Measurements from ENCODE around the gene ZNF761. TPM values are rescaled to one million over a fixed set of nuclear protein-coding genes. Genes with fewer than 3 reads are reported as not detected.
A peak's percentile ranks its signal among the peaks of the same experiment; 100 is the strongest.
"Not testable (repeated sequence)": the region's sequence is repeated elsewhere in the genome, so short reads cannot be mapped to it uniquely, and the experiment has no call there.

ZNF761 gene
- total RNA-seq, 1 experiment from 2014 or later: 11.3 TPM

DNA sequence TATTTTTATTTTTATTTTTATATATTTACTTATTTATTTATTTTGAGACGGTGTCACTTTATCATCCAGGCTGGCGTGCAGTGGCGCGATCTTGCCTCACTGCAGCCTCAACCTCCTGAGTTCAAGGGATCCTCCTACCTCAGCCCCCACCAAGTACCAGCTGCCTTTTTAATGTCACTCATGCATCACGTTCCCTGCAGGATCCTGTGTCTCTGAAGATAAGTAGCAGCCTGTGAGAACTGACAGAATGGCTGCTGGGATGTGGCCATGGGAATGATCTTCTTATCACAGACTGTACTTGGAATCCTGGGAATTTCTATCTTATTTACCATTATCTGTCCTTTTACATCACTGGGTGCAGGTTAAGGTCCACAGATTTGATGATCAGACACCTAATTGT is 9.2 kb upstream of the ZNF761 start:
- peaks cover 4% of the 10 kb centered on the region; the same call in 1 of the 2 replicates for H3K9me3 ChIP-seq (replicated peaks)
- no peak overlapping the region for H3K4me3 ChIP-seq
- no peaks in the 10 kb centered on the region for H3K4me1 ChIP-seq (replicated peaks)
- no peak for DNase-seq (ENCODE audit: low read depth in 1 of 2, low spot score in 2 of 2)
- H3K36me3 ChIP-seq: no peaks in the 10 kb centered on the region
- H3K27ac ChIP-seq: no peak overlapping the region
- H3K27me3 ChIP-seq (replicated peaks): no peaks in the 10 kb centered on the region

DNA sequence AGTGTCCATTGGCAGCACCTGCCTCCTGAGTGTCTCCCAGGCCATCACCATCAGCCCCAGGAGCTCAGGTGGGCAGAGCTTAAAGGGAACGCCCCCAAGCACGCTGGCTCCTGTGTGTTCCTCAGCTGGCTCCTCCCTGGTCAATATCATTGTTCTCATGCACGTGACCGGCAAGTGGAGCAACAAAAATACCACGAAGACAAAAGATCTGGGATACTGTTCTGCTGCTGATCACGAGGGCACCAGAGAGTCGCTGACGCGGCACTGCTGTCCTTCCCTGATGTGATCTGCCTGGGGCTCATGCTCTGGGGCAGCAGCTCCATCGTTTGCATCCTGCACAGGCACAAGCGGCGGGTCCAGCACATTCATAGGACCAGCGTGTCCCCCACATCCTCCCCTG is 8.7 kb upstream of the ZNF761 start:
- H3K36me3 ChIP-seq; H3K4me1 ChIP-seq (replicated peaks); H3K4me3 ChIP-seq; H3K27me3 ChIP-seq (replicated peaks); H3K9me3 ChIP-seq (replicated peaks); H3K27ac ChIP-seq; DNase-seq (ENCODE audit: low read depth in 1 of 2, low spot score in 2 of 2): not testable (repeated sequence)

DNA sequence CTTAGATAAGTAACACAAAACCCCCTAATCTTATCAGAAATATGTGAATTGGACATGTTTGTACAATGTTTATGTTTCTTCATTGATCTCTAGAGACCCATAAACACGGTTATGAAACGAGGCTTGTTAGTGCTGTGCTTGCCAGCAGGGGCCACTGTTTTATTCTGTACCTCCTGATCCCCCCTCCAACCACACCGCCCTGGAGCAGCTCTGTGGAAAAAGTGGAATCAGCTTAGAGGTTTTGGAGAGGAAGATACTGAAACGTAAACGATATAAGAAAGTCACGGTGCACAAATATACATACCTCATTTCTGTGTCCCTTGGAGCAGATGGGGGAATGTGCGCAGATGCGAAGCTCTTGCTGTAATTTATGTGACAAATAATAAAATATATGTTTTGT is 8.1 kb upstream of the ZNF761 start:
- not testable (repeated sequence) for H3K9me3 ChIP-seq (replicated peaks); H3K4me3 ChIP-seq; H3K27ac ChIP-seq; H3K4me1 ChIP-seq (replicated peaks); H3K27me3 ChIP-seq (replicated peaks); DNase-seq (ENCODE audit: low read depth in 1 of 2, low spot score in 2 of 2); H3K36me3 ChIP-seq

DNA sequence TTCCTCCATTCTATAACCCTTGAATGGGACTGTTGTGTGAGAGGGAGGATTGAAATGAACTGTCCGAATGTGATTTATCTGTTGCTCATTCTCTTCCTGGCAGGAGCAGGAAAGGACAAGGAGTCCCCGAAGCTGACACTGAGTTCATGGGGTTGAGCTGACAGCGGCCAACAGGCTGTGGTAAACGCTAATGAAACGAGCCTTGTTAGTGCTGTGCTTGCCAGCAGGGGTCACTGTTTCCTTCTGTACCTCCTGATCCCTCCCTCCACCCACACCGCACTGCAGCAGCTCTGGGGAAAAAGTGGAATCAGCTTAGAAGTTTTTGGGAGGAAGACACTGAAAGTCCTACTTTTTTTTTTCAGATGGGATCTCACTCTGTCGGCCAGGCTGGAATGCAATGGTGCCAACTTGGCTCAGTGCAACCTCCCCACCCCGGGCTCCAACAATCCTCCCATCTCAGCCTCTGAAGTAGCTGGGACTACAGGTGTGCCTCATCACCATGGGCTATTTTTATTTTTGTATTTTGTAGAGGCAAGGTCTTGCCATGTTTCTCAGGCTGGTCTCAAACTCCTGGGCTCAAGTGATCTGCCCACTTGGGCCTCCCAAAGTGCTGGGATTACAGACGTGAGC is 6.7 kb upstream of the ZNF761 start:
- no peaks in the 10 kb centered on the region for H3K4me1 ChIP-seq (replicated peaks)
- H3K27ac ChIP-seq: no peak overlapping the region
- no peaks in the 10 kb centered on the region for H3K27me3 ChIP-seq (replicated peaks)
- peaks cover 4% of the 10 kb centered on the region; the same call in 1 of the 2 replicates for H3K9me3 ChIP-seq (replicated peaks)
- H3K4me3 ChIP-seq: no peak overlapping the region
- no peaks in the 10 kb centered on the region for H3K36me3 ChIP-seq
- DNase-seq (ENCODE audit: low read depth in 1 of 2, low spot score in 2 of 2): no peak

DNA sequence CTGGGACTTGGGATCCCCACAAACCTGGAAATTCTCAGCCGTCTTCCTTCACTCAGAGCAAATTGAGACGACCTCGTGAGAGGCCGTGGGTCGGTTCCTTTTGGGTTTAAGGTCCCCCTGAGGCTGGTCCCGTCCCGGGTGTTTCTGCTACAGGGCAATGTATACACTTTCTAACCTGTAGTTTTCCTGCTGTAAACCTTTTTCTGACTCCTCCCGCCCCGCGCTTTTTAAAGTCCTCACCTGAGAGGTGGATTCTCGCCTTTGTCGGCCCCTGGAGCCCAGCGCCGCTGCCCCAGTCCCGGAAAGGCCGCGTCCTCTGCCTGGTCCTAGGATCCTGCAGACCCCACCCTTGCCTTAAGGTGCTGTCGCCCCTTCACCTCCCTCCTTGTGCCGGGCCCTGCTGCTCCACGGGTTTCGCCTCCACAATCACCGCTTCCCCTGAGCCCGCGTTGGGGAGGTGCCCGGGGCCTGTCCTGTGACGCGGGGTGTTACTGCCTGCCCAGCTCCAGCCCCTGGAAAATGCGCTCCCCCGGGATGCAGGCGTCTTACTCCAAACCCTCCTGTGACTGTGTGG is 391 bp downstream of the ZNF761 start:
- Histone ChIP-seq H3K4me1 (replicated peaks) (peaks cover 4% of the 10 kb centered on the region), H3K4me3 (peak overlapping the region; percentile 56), H3K27ac (no peak overlapping the region), H3K9me3 (replicated peaks) (no peaks in the 10 kb centered on the region), H3K36me3 (peaks cover 16% of the 10 kb centered on the region), H3K27me3 (replicated peaks) (no peaks in the 10 kb centered on the region)
- peak in 1 of 2 experiments; percentile 44 for DNase-seq (ENCODE audit: low read depth in 1 of 2, low spot score in 2 of 2)

DNA sequence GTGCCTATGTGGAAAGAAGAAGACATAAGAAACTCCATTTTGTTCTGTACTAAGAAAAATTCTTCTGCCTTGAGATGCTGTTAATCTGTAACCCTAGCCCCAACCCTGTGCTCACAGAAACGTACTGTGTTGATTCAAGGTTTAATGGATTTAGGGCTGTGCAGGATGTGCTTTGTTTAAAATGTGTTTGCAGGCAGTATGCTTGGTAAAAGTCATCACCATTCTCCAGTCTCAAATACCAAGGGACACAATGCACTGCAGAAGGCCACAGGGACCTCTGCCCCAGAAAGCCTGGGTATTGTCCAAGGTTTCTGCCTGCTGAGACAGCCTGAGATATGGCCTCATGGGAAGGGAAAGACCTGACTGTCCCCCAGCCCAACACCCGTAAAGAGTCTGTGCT is 12.0 kb downstream of the ZNF761 start:
- H3K4me3 ChIP-seq; H3K9me3 ChIP-seq (replicated peaks); H3K27ac ChIP-seq; H3K4me1 ChIP-seq (replicated peaks); H3K27me3 ChIP-seq (replicated peaks); DNase-seq (ENCODE audit: low read depth in 1 of 2, low spot score in 2 of 2): not testable (repeated sequence)
- peaks cover 45% of the 10 kb centered on the region for H3K36me3 ChIP-seq

DNA sequence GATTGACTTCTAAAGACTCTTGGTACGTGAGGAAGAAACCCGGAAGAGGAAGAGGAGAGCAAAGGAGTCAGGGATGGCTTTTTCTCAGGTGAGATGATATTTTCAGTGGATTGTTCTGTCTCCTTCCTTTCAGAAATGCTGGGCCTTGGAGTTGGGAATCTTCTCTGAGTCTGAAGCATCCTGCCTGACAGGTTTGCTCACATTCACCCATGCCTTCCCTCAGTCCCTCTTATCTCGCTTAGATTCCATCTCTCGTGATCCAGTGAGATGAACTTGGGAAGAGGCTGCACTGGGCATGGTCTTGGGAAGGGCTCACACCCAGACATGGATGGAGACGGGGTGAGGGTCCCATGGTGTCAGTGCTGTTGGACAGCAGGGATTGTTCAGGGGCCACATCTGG is 15.4 kb downstream of the ZNF761 start:
- H3K9me3 ChIP-seq (replicated peaks); H3K4me1 ChIP-seq (replicated peaks); H3K4me3 ChIP-seq; DNase-seq (ENCODE audit: low read depth in 1 of 2, low spot score in 2 of 2); H3K27ac ChIP-seq; H3K27me3 ChIP-seq (replicated peaks): not testable (repeated sequence)
- peaks cover 41% of the 10 kb centered on the region for H3K36me3 ChIP-seq

DNA sequence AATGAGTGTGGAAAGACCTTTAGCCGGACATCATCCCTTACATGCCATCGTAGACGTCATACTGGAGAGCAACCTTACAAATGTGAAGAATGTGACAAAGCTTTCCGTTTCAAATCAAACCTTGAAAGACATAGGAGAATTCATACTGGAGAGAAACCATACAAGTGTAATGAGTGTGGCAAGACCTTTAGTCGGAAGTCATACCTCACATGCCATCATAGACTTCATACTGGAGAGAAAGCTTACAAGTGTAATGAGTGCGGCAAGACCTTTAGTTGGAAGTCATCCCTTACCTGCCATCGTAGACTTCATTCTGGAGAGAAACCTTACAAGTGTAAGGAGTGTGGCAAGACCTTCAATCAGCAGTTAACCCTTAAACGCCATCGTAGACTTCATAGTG is 24.0 kb downstream of the ZNF761 start:
- H3K4me1 ChIP-seq (replicated peaks): no peaks in the 10 kb centered on the region
- H3K4me3 ChIP-seq: no peak overlapping the region
- no peak for DNase-seq (ENCODE audit: low read depth in 1 of 2, low spot score in 2 of 2)
- peaks cover 58% of the 10 kb centered on the region for H3K36me3 ChIP-seq
- no peaks in the 10 kb centered on the region for H3K27me3 ChIP-seq (replicated peaks)
- no peak overlapping the region for H3K27ac ChIP-seq
- H3K9me3 ChIP-seq (replicated peaks): peaks cover 10% of the 10 kb centered on the region; the same call in 1 of the 2 replicates

DNA sequence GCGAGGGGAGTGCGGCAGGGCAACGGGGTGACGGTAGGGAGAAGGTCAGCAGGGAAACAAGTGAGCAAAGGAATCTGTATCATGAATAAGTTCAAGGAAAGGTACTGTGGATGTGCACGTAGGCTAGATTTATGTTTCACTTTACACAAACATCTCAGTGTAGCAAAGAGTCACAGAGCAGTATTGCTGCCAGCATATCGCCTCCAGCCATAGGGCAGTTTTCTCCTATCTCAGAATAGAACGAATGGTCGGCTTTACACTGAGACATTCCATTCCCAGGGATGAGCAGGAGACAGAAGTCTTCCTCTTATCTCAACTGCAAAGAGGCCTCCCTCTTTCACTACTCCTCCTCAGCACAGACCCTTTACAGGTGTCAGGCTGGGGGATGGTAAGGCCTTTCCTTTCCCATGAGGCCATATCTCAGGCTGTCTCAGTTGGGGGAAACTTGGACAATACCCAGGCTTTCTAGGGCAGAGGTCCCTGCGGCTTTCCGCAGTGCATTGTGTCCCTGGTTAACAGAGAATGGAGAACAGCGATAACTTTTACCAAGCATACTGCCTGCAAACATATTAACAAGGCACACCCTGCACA is 28.4 kb downstream of the ZNF761 start:
- H3K36me3 ChIP-seq: peaks cover 24% of the 10 kb centered on the region

DNA sequence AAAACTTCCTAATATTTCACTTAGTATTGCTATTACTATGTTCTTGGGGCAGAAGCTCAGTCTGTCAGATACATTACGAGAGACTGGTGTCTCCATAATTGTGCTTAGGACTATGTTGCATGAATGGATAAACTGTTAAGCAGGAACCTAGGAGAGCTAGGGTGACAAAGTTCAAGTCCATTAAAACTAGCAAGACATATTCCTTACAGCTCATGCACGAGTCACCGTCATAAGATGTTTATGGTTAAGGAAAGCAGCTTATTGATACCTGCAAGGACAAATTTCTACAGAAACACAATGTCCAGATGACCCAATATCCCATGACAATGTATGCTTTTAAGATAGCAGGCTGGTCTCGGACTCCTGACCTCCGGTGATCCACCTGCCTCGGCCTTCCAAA is 30.1 kb downstream of the ZNF761 start:
- H3K36me3 ChIP-seq: peaks cover 9% of the 10 kb centered on the region
- H3K4me1 ChIP-seq (replicated peaks): no peaks in the 10 kb centered on the region
- H3K27ac ChIP-seq: no peak overlapping the region
- H3K4me3 ChIP-seq: no peak overlapping the region
- DNase-seq (ENCODE audit: low read depth in 1 of 2, low spot score in 2 of 2): no peak
- H3K27me3 ChIP-seq (replicated peaks): no peaks in the 10 kb centered on the region
- peaks cover 8% of the 10 kb centered on the region; the same call in 1 of the 2 replicates for H3K9me3 ChIP-seq (replicated peaks)

More for the DNA sequence above, 28.4 kb downstream of the ZNF761 start:
- not testable (repeated sequence) for H3K27ac ChIP-seq; DNase-seq (ENCODE audit: low read depth in 1 of 2, low spot score in 2 of 2); H3K9me3 ChIP-seq (replicated peaks); H3K27me3 ChIP-seq (replicated peaks); H3K4me3 ChIP-seq; H3K4me1 ChIP-seq (replicated peaks)

DNA sequence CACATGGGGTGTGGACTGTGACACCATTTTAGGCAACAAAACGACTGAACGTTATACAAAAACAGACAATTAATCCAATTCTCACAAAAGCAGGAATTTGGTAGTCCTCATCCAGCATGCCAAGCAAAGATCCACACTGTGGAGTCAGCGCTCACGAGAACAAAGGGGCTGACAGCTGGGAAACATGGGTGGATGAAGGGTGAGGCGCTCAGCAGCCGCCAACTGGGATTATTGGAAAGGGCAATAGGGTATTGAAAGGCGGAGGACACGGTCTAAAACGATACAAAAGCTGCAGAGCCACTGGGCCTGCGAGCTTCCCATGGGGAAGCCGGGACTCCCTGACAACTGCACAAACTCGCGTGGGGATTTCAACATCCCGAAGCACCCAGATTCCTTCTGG is 31.1 kb downstream of the ZNF761 start:
- H3K36me3 ChIP-seq: 0 out of 2 replicates have a peak, but pooled peaks cover 2% of the 10 kb centered on the region
- H3K4me1 ChIP-seq (replicated peaks): no peaks in the 10 kb centered on the region
- H3K9me3 ChIP-seq (replicated peaks): 0 out of 2 replicates have a peak, but pooled peaks cover 3% of the 10 kb centered on the region
- H3K4me3 ChIP-seq: no peak overlapping the region
- no peaks in the 10 kb centered on the region for H3K27me3 ChIP-seq (replicated peaks)
- H3K27ac ChIP-seq: no peak overlapping the region
- DNase-seq (ENCODE audit: low read depth in 1 of 2, low spot score in 2 of 2): no peak

DNA sequence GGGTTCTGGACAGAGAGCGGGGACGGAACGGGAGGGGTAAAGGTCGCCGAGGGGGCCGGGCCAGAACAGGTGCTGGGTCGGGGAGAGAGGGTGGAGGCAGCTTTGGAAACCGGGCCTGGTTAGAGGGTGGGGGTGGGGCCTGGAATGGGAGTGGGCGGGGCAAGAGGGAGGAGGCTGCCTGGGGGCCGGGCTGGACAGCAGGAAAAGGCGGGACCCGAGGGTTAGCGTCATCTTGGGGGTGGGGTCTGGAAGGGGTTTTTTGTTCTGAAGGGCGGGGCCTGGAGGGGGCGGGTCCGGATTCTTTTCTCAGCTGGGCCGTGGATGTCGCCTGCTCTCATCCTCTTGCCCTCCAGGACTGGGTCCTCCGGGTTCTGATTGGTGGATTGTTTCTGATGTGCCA is 31.5 kb downstream of the ZNF761 start:
- H3K27ac ChIP-seq: no peak overlapping the region
- no peaks in the 10 kb centered on the region for H3K27me3 ChIP-seq (replicated peaks)
- 0 out of 2 replicates have a peak, but pooled peaks cover 3% of the 10 kb centered on the region for H3K9me3 ChIP-seq (replicated peaks)
- no peaks in the 10 kb centered on the region for H3K4me1 ChIP-seq (replicated peaks)
- H3K4me3 ChIP-seq: no peak overlapping the region
- no peak for DNase-seq (ENCODE audit: low read depth in 1 of 2, low spot score in 2 of 2)
- 0 out of 2 replicates have a peak, but pooled peaks cover 2% of the 10 kb centered on the region for H3K36me3 ChIP-seq

DNA sequence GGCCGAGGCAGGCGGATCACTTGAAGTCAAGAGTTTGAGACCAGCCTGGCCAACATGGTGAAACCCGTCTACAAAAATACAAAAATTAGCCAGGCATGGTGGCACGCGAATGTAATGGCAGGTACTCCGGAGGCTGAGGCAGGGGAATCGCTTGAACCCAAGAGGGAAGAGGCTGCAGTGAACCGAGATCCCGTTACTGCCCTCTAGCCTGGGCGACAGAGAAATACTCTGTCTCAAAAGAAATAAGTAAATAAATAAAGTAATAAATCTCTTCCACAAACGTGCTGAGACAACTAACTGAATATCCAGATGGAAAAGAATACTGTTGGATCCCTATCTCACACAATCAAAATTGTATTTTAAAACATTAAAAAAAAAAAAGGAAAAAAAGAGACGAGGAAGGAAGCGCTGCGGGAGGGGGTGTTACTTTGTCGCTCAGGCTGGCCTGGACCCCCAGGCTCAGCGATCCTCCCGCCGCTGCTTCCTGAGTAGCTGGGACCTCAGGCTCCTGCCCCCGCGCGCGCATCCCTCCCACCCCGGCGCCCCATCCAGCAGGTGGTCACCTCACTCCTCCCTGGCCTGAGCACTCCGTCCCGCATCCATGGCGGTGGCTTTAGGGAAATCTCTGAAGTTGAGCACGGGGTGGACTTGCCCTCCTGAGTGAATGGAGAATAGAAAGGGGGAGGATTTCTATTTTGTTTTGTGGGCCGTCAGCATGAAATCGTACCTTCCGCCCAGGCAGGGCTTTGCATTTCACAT is 35.1 kb downstream of the ZNF761 start:
- no peak for DNase-seq (ENCODE audit: low read depth in 1 of 2, low spot score in 2 of 2)
- Histone ChIP-seq H3K4me3 (peak overlapping the region; percentile 59), H3K9me3 (replicated peaks) (0 out of 2 replicates have a peak, but pooled peaks cover 3% of the 10 kb centered on the region), H3K36me3 (0 out of 2 replicates have a peak, but pooled peaks cover 2% of the 10 kb centered on the region), H3K27ac (no peak overlapping the region), H3K4me1 (replicated peaks) (no peaks in the 10 kb centered on the region), H3K27me3 (replicated peaks) (no peaks in the 10 kb centered on the region)
